HepG2 (cell line): ENCODE results near the gene CAPN2. TPM values are rescaled to one million over a fixed set of nuclear protein-coding genes. Genes with fewer than 3 reads are reported as not detected.

ENCODE experiments used
- ATAC-seq: fragments of 200-7000 bp; cut with Tn5 transposase; 3 replicates; pipeline ENCODE4 v1.9.1; 2020; ENCODE audit warnings: mild to moderate bottlenecking, moderate library complexity
- BruUV-seq: library from RNA; stranded (reverse); fragments of 400-500 nt; replicated peaks from 2 replicates; lab custom pipeline; 2021; lab: Mats Ljungman, UMichigan
- CTCF ChIA-PET: fragments of 300-600 bp; formaldehyde crosslinking; extraction: SDS; loops from one replicate; lab custom pipeline; 2021; ENCODE audit warnings: low total read pairs, inconsistent platforms, low intra/inter-chr PET ratio; lab: Yijun Ruan, JAX
- POLR2A ChIA-PET: fragments of 350-600 bp; sonication (Branson Sonifier 250); formaldehyde crosslinking; loops from one replicate; lab custom pipeline; 2020; ENCODE audit warnings: antibody characterized with exemption, inconsistent platforms; lab: Yijun Ruan, JAX
- DNase-seq: peaks from one replicate; pipeline ENCODE4 v3.0.0-alpha.2; 2015; ENCODE audit warnings: low spot score
- FAIRE-seq: peaks from 3 replicates; lab custom pipeline; 2011; peaks lifted over from hg19 to GRCh38; lab: Jason Lieb, UNC
- H2AFZ ChIP-seq: one replicate; pipeline ENCODE4 v1.6.1; 2011; ENCODE audit warnings: low read length, inconsistent platforms
- H3K27ac ChIP-seq: fragments of 300-600 bp; 3 replicates; pipeline ENCODE4 v1.8.0; 2011; ENCODE audit warnings: mixed run types, mild to moderate bottlenecking, mixed read lengths, low read length, inconsistent platforms; ENCODE audit not compliant: insufficient read depth; ENCODE audit errors: extremely low read length
- H3K27me3 ChIP-seq, 2 experiments: fragments of 200-600 bp in 1 of 2; 2 replicates in 1 of 2; 3 replicates in 1 of 2; pipeline versions ENCODE4 v1.6.0 to v1.8.0; 2011; ENCODE audit warnings: low read length in 2 of 2, mild to moderate bottlenecking in 2 of 2, moderate library complexity in 2 of 2, inconsistent platforms in 1 of 2; ENCODE audit not compliant: insufficient read depth in 2 of 2, control insufficient read depth in 1 of 2
- H3K36me3 ChIP-seq, 2 experiments: fragments of 200-600 bp in 1 of 2; replicated peaks in 1 of 2; 2 replicates in 1 of 2; 3 replicates in 1 of 2; pipeline versions ENCODE4 v1.5.1 to v1.8.0; 2011; ENCODE audit warnings: low read length in 2 of 2, inconsistent platforms in 1 of 2; ENCODE audit not compliant: insufficient read depth in 2 of 2, control insufficient read depth in 1 of 2
- H3K4me1 ChIP-seq: 2 replicates; pipeline ENCODE4 v1.5.1; 2012; ENCODE audit warnings: low read length, inconsistent platforms; ENCODE audit not compliant: insufficient read depth
- H3K4me2 ChIP-seq: 2 replicates; pipeline ENCODE4 v1.6.0; 2011; ENCODE audit warnings: low read depth, low read length, inconsistent platforms
- H3K4me3 ChIP-seq, 3 experiments: fragments of 200-600 bp in 1 of 3; sonication (generic), shearing (Covaris generic) in 1 of 3; replicated peaks in 1 of 3; 2 replicates each; pipeline ENCODE4 v1.5.1; 2011 to 2016; ENCODE audit warnings: low read length in 3 of 3, inconsistent platforms in 2 of 3, low read depth in 2 of 3, mild to moderate bottlenecking in 2 of 3, control low read depth in 1 of 3, mixed read lengths in 1 of 3; ENCODE audit not compliant: insufficient read depth in 1 of 3
- H3K79me2 ChIP-seq: one replicate; pipeline ENCODE4 v1.6.1; 2011; ENCODE audit warnings: low read length, inconsistent platforms; ENCODE audit not compliant: insufficient read depth
- H3K9ac ChIP-seq: 2 replicates; pipeline ENCODE4 v1.6.0; 2011; ENCODE audit warnings: mild to moderate bottlenecking, low read depth, low read length, inconsistent platforms; ENCODE audit not compliant: insufficient read depth
- H3K9me3 ChIP-seq: 2 replicates; pipeline ENCODE4 v1.5.1; 2012; ENCODE audit warnings: mild to moderate bottlenecking, low read length
- H4K20me1 ChIP-seq: 2 replicates; pipeline ENCODE4 v1.6.0; 2011; ENCODE audit warnings: inconsistent platforms, mild to moderate bottlenecking, low read length, moderate library complexity; ENCODE audit not compliant: insufficient read depth
- ATF7 ChIP-seq, 2 experiments: fragments of 450-650 bp in 1 of 2; sonication (generic) in 1 of 2; formaldehyde crosslinking in 1 of 2; IDR thresholded peaks; 2 replicates each; pipeline versions ENCODE4 v1.4.0 to v1.6.1; 2016 to 2020; ENCODE audit warnings: antibody characterized with exemption in 1 of 2, mild to moderate bottlenecking in 1 of 2, missing genetic modification reagents in 1 of 2
- HNF4A ChIP-seq: sonication (generic); formaldehyde crosslinking; IDR thresholded peaks from 2 replicates; pipeline ENCODE4 v1.4.0; 2020; ENCODE audit warnings: missing genetic modification reagents
- IKZF5 ChIP-seq: IDR thresholded peaks from 2 replicates; pipeline ENCODE4 v1.6.1; 2018; ENCODE audit warnings: missing genetic modification reagents, mild to moderate bottlenecking, missing compliant biosample characterization
- JDP2 ChIP-seq: sonication (generic); formaldehyde crosslinking; IDR thresholded peaks from 2 replicates; pipeline ENCODE4 v1.8.1; 2022; ENCODE audit warnings: missing genetic modification reagents, borderline replicate concordance
- MYPOP ChIP-seq: sonication (generic); formaldehyde crosslinking; IDR thresholded peaks from 2 replicates; pipeline ENCODE4 v1.8.1; 2023; ENCODE audit warnings: mild to moderate bottlenecking, moderate library complexity, missing genetic modification reagents
- ZFP41 ChIP-seq: sonication (generic); formaldehyde crosslinking; IDR thresholded peaks from 2 replicates; pipeline ENCODE4 v1.4.0; 2020; ENCODE audit warnings: mild to moderate bottlenecking, missing genetic modification reagents, borderline replicate concordance
- WGBS: methylation state at CpG from one replicate; pipeline ENCODE4 v1.1.6; 2017; ENCODE audit warnings: low lambda C conversion rate; 5-methylcytosine and 5-hydroxymethylcytosine counted together
- in situ Hi-C: cut with HindIII; loops from 2 replicates; pipeline ENCODE4 v1.10.0; 2017; ENCODE audit warnings: low pct_unique_long_range_greater_than_20kb; ENCODE audit not compliant: extremely low pct_ligation_motif_present
- intact Hi-C: fragments of 100-400 bp; cut with micrococcal nuclease; formaldehyde crosslinking; loops from one replicate; pipeline ENCODE4 v1.10.0; 2022; ENCODE audit not compliant: unreplicated experiment
- polyA plus RNA-seq, 8 experiments: library from polyadenylated mRNA; depleted of rRNA in 3 of 8; stranded (reverse) in 7 of 8; unstranded in 1 of 8; fragments of >200 nt; fragmentation: Illumina TruSeq in 4 of 8; extraction: Trizol in 4 of 8; gene quantifications; 2 replicates each; pipeline versions ENCODE4 v1.2.1 to v1.2.3, GENCODE V29; 2011 to 2016; ENCODE audit warnings: low read depth in 4 of 8, missing spikeins in 1 of 8, mixed read lengths in 1 of 8; ENCODE audit not compliant: insufficient read depth in 1 of 8
- total RNA-seq, 5 experiments: library from RNA; depleted of rRNA; stranded (reverse); fragments of >200 nt; fragmentation: Illumina TruSeq; extraction: Trizol; gene quantifications; 2 replicates each; pipeline ENCODE4 v1.2.3, GENCODE V29; 2016; ENCODE audit warnings: low read depth in 1 of 5

The CAPN2 gene
- total and polyA plus RNA-seq, 2 of the 13 experiments (the other 11 are each of a cell fraction or from before 2014, with no cell fraction given), result 6.2 to 7.4 TPM

DNA sequence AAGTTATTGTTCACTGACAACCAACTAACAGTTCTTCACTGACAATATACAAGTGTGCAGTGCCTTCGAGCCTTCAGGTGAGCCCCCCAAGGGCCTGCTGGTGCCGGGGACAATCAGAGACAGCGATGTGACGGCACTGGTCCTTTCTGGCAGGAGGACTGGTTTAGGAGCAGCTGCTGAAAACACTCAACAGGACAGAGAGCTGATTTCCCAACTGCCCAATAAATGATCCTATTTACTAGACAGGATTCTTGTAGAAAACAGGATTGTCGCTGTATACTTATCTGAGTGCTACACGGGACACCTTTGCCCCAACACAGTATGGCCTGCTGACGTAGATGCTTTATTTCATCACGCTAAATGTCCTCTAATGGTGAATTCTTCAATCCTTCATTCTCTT, 68.0 kb downstream of the CAPN2 start:
- no peak for FAIRE-seq
- in situ Hi-C loops (no loop called here), intact Hi-C loops (no loop called here)
- no peaks in the 10 kb centered on the region for H3K27me3 ChIP-seq
- POLR2A ChIA-PET, result no interaction called here
- no peak overlapping the region for H3K9ac ChIP-seq
- H3K4me1 ChIP-seq, result peaks cover 8% of the 10 kb centered on the region
- H4K20me1 ChIP-seq, result no peaks in the 10 kb centered on the region
- ATAC-seq, result no peak
- peaks cover 2 to 45% of the 10 kb centered on the region in 2 experiments for H3K36me3 ChIP-seq
- H3K4me2 ChIP-seq, result no peak overlapping the region
- no peak for DNase-seq
- no TSS peak for BruUV-seq
- no peak overlapping the region for H3K27ac ChIP-seq
- H3K9me3 ChIP-seq, result no peaks in the 10 kb centered on the region
- WGBS, result 98% methylated on average over 8 of the region's 8 CpGs
- H3K79me2 ChIP-seq, result no peaks in the 10 kb centered on the region
- H2AFZ ChIP-seq, result no peak overlapping the region
- TF ChIP-seq JDP2 (CRISPR knock-in tag), result no peak
- no peak for TF ChIP-seq IKZF5
- no peak for TF ChIP-seq ATF7 (IDR thresholded peaks at IDR 0.05)
- TF ChIP-seq ATF7 (CRISPR knock-in tag; IDR thresholded peaks at IDR 0.05), result no peak
- TF ChIP-seq, all 625 proteins: peak for 0
- no peak overlapping the region for H3K4me3 ChIP-seq
- CTCF ChIA-PET, result no interaction called here

GRCh38 chr1:223780949-223781348, 68.6 kb downstream of the CAPN2 start:
- TF ChIP-seq ZFP41 (CRISPR knock-in tag) (no peak), HNF4A (CRISPR knock-in tag) (0 out of 2 replicates have a peak, but pooled peaks have one; percentile 11), MYPOP (CRISPR knock-in tag) (no peak)
- FAIRE-seq, result no peak
- POLR2A ChIA-PET, result no interaction called here

More at GRCh38 chr1:223780949-223781348, 68.6 kb downstream of the CAPN2 start:
- CTCF ChIA-PET, result no interaction called here
- Histone ChIP-seq H3K36me3 (peaks cover 2 to 44% of the 10 kb centered on the region in 2 experiments), H3K9ac (no peak overlapping the region), H3K27me3 (no peaks in the 10 kb centered on the region), H3K4me2 (no peak overlapping the region), H3K4me3 (no peak overlapping the region), H2AFZ (no peak overlapping the region), H3K79me2 (no peaks in the 10 kb centered on the region), H3K9me3 (no peaks in the 10 kb centered on the region), H3K4me1 (peaks cover 8% of the 10 kb centered on the region), H4K20me1 (no peaks in the 10 kb centered on the region), H3K27ac (no peak overlapping the region)
- DNase-seq (no peak), ATAC-seq (no peak)
- in situ Hi-C loops (no loop called here), intact Hi-C loops (no loop called here)
- WGBS, result 67% methylated on average over 6 of the region's 6 CpGs
- BruUV-seq, result no TSS peak
